Sigmoid colon (tissue), 3 donors: ENCODE data around the gene GSG1L.

Experiments used
- POLR2A ChIP-seq, 2 donors: fragments of 450-650 bp; IDR thresholded peaks; one replicate each; pipeline ENCODE4 v1.6.1; 2016; ENCODE audit warnings: antibody characterized with exemption in 2 of 2, mild to moderate bottlenecking in 2 of 2, moderate library complexity in 2 of 2
- TF ChIP-seq, protein P1 (sequence below), 4 experiments: fragments of 450-650 bp in 3 of 4; fragments of 200-600 bp in 1 of 4; IDR thresholded peaks; one replicate each; pipeline ENCODE4 v1.5.1; 2016 to 2019; ENCODE audit warnings: antibody characterized with exemption in 4 of 4, mild to moderate bottlenecking in 3 of 4, moderate library complexity in 2 of 4

DNA sequence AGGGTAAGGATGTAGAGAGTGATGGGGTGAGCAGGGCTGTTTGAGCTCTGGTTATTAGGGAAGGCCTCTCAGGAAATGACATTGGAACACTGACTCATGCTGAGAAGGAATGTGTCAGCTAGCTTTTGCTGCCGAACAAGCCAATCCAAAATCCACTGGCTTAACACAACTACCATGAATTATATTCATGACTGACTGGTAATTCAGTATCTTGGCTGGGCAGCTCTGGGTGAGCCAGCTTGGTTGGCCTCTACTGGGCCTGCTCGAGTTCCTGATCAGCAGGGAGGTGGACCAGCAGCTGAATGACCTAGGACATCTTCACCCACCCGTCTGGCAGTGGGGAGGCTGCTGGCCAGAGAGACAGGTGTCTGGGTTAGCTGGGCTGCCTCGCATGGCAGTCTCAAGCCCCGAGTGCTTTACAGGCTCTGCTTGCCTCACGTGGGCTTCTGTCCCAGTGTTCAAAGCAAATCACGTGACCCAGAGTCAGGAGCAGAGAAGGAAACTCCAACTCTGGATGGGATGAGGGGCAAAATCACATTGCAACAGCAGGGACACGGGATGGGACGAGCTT, 304.1 kb downstream of the GSG1L start:
- TF ChIP-seq, protein P1, sequence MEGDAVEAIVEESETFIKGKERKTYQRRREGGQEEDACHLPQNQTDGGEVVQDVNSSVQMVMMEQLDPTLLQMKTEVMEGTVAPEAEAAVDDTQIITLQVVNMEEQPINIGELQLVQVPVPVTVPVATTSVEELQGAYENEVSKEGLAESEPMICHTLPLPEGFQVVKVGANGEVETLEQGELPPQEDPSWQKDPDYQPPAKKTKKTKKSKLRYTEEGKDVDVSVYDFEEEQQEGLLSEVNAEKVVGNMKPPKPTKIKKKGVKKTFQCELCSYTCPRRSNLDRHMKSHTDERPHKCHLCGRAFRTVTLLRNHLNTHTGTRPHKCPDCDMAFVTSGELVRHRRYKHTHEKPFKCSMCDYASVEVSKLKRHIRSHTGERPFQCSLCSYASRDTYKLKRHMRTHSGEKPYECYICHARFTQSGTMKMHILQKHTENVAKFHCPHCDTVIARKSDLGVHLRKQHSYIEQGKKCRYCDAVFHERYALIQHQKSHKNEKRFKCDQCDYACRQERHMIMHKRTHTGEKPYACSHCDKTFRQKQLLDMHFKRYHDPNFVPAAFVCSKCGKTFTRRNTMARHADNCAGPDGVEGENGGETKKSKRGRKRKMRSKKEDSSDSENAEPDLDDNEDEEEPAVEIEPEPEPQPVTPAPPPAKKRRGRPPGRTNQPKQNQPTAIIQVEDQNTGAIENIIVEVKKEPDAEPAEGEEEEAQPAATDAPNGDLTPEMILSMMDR (IDR thresholded peaks at IDR 0.05), result no peak
- no peak for TF ChIP-seq POLR2A (IDR thresholded peaks at IDR 0.05)
